ENCODE results near the gene RHBDL2.
"Not testable (repeated sequence)": the region's sequence is repeated elsewhere in the genome, so short reads cannot be mapped to it uniquely, and the experiment has no call there.

RHBDL2 gene, protein sequence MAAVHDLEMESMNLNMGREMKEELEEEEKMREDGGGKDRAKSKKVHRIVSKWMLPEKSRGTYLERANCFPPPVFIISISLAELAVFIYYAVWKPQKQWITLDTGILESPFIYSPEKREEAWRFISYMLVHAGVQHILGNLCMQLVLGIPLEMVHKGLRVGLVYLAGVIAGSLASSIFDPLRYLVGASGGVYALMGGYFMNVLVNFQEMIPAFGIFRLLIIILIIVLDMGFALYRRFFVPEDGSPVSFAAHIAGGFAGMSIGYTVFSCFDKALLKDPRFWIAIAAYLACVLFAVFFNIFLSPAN

DNA sequence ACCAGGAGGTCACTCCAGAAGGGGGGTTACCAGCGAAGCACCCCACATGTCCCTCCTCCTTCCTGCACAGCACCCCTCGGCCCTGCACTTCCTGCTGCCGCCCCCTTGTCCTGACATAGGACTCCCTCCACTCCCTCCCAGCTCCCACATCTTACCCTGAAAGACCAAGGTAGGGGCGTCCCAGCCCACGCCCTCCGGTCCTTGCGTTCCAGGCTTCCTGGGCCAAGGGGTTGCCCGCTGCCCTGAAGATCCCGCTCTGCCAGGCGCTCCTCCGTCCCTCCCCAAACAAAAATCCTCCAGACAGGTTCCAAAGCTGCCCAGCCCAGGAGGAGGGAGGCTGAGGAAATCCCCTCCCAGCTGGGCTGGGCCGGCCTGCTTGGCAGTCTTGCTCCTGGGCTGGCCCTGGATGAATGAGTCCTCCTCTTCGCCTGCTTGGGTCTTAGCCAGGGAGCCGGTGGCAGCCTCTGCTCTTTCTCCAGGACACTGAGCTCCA, at the start of gene RHBDL2:
Gene RHBDL2, minus strand, starts transcription at position 304 of the 493 bp plus-strand sequence. CDS start 22,618 bp downstream, outside the sequence.
- TF ChIP-seq, protein P1, sequence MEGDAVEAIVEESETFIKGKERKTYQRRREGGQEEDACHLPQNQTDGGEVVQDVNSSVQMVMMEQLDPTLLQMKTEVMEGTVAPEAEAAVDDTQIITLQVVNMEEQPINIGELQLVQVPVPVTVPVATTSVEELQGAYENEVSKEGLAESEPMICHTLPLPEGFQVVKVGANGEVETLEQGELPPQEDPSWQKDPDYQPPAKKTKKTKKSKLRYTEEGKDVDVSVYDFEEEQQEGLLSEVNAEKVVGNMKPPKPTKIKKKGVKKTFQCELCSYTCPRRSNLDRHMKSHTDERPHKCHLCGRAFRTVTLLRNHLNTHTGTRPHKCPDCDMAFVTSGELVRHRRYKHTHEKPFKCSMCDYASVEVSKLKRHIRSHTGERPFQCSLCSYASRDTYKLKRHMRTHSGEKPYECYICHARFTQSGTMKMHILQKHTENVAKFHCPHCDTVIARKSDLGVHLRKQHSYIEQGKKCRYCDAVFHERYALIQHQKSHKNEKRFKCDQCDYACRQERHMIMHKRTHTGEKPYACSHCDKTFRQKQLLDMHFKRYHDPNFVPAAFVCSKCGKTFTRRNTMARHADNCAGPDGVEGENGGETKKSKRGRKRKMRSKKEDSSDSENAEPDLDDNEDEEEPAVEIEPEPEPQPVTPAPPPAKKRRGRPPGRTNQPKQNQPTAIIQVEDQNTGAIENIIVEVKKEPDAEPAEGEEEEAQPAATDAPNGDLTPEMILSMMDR (conservative IDR thresholded peaks at IDR 0.05): no peak
- no peak for TF ChIP-seq ZFX (IDR thresholded peaks at IDR 0.05)
- peak within 1 kb of the TSS; percentile 62 for H3K27ac ChIP-seq

DNA sequence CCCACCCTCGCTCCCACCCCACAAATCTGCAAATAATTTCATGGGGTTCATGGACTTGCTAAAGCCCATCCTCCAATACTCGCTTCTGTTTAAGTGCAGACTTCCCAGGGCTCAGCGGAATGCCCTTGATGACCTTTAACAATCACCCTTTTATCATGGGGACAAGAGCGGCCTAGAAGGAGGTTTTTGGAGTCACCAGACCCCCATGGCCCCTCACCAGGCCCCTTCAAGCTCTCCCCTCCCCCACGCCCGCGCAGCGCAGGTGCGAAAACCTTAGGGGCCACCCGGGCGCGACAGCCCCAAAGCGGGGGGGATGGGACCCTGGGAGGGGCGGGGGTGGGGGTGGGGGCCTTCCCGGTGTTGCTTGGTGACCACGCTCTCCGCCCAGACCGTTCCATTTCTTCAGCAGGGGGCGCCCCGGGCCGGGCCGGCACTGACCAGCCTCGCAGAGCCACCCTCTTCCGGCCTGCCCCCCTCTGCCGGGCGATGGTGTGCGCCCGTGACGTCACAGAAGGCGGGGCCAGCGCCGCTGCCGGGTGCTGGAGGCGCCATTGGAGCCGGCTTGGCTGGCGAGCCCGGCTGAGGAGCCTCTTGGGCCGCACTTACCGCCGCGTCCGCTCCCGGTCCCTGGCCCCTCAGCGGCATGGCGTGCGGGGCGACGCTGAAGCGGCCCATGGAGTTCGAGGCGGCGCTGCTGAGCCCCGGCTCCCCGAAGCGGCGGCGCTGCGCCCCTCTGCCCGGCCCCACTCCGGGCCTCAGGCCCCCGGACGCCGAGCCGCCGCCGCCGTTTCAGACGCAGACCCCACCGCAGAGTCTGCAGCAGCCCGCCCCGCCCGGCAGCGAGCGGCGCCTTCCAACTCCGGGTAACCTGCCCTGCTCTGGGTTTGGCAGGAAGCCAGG, 49.4 kb upstream of the RHBDL2 start, which contains the start of gene AKIRIN1:
Gene AKIRIN1, plus strand, starts transcription at position 539 of the 900 bp plus-strand sequence. Its CDS starts 105 bp downstream, at position 644.
- peak within 1 kb of the TSS; percentile 95 for H3K27ac ChIP-seq
- TF ChIP-seq, protein P1 (conservative IDR thresholded peaks at IDR 0.05): no peak
- peak; percentile 78 for TF ChIP-seq ZFX (IDR thresholded peaks at IDR 0.05)

DNA sequence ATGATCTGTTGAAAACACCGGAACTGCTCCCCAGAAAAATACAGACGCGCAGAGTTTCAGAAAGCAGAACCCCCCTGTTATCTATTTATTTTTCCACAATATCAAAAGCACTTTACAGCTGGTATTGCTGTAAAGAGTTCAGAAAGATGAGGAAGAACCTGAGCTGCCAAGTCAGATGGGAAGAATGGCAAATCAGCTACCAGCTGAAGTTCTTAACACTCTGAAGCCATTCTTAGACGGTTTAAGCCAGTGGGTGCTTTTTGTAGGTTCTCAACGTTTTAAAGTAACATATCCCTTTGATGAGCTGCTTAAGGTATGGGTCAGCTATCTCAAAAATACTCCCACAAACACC, 48.7 kb upstream of the RHBDL2 start:
- TF ChIP-seq, protein P1 (conservative IDR thresholded peaks at IDR 0.05): no peak
- no peak for TF ChIP-seq ZFX (IDR thresholded peaks at IDR 0.05)
- peak overlapping the region; percentile 95 for H3K27ac ChIP-seq

DNA sequence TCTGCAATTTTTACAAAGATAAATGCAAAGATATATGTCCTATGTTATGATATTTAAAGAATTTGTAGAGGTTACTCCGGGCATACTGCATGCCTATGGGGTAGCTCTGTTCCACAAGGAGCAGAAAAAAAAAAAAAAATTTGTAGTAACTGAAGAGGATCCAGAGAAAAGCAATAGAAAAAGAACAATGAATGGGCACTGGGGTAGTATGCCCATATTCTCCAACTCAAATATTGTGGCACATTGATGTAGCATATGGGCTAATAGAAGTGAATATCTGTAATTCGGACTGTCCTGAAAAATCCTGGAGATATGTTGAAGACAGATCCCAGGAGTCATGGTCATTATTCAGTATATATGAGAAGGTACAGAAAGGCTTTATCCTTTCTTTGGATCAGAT, 48.3 kb upstream of the RHBDL2 start:
- H3K27ac ChIP-seq: no peak overlapping the region
- TF ChIP-seq ZFX (IDR thresholded peaks at IDR 0.05): no peak
- TF ChIP-seq, protein P1 (conservative IDR thresholded peaks at IDR 0.05): no peak

DNA sequence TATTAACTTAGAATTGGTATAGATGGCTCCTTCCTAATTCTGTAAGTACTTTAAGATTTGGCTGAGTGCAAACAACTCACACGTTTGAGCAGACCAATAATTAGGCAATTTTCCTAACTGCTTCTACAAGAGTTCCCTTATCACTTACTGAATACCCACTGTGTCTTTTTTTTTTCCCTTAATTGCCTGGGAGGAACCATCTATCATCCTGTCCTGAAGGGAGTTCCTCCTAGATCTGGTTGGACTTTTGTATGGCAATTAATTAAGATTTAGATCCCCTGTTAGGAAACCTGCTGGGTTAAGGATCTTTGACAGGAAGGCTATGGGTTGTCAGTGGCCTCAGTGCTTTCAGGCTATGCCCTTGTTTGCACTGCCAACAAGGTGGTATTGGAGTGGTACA, 37.8 kb upstream of the RHBDL2 start:
- H3K27ac ChIP-seq: not testable (repeated sequence)

DNA sequence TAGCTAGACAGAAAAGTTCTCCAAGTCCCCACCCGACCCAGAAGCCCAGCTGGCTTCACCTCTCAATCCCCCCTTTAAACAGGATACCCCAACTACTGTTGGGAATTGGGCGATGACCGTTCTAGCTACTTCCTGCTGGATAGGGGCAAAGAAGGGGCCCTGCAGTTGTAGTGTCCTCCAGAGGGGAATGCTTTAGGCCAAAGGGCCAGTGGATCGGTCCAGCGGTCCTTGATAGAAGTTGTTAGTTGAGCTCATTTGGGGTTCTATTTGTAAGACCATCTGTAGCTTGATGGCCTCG, 36.6 kb upstream of the RHBDL2 start:
- H3K27ac ChIP-seq: not testable (repeated sequence)

DNA sequence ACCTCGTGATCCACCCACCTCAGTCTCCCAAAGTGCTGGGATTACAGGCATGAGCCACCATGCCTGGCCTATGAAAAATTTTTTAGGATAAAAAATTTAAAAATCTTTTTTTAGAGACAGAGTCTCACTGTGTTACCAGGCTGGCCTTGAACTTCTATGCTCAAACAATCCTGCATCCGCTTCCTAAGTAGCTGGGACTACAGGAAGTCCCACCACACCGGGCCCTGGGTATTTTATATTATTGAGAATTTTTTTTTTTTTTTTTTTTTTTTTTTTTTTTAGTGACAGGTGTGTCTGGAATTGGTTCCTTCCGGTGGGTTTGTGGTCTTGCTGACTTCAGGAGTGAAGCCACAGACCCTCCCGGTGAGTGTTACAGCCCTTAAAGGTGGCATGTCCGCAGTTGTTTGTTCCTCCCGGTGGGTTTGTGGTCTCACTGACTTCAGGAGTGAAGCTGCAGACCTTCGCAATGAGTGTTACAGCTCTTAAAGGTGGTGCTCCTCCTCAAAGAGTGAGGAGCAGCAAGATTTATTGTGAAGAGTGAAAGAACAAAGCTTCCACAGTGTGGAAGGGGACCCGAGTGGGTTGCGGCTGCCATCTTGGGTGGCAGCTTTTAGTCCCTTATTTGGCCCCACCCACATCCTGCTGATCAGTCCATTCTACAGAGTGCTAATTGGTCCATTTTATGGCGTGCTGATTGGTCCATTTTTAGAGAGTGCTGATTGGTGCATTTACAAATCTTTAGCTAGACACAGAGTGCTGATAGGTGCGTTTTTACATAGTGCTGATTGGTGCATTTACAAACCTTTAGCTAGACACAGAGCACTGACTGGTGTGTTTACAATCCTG, 36.0 kb upstream of the RHBDL2 start:
- H3K27ac ChIP-seq: not testable (repeated sequence)

DNA sequence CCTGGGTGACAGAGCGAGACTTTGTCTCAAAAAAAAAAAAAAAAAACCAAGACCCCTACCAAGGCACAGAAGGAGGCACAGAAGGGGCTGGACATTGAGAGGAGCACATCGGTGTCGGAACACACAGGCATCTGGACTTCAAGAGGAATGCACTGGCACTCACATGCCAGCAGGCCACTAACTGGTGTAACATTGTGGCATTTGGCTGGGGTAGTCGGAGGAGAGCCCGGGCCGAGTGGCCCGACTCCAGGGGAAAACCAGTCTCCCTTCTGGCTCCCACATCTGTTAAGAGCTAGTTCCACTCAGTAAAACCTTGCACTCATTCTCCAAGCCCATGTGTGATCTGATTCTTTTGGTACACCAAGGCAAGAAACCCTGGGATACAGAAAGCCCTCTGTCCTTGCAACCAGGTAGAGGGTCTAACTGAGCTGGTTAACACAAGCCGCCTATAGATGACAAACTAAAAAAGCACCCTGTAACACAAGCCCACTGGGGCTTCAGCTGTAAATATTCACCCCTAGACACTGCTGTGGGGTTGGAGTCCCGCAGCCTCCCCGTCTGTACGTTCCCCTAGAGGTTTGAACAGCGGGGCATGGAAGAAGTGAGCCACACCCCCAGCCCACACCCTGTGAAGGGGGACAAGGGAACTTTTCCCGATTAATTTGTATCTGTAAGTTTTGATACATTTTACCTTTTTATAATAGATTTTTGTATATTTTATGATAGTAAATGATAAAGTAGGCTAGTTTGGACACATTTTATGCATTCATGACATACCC, 32.2 kb upstream of the RHBDL2 start:
- TF ChIP-seq, protein P1 (conservative IDR thresholded peaks at IDR 0.05): no peak
- TF ChIP-seq ZFX (IDR thresholded peaks at IDR 0.05): no peak
- no peak overlapping the region for H3K27ac ChIP-seq

DNA sequence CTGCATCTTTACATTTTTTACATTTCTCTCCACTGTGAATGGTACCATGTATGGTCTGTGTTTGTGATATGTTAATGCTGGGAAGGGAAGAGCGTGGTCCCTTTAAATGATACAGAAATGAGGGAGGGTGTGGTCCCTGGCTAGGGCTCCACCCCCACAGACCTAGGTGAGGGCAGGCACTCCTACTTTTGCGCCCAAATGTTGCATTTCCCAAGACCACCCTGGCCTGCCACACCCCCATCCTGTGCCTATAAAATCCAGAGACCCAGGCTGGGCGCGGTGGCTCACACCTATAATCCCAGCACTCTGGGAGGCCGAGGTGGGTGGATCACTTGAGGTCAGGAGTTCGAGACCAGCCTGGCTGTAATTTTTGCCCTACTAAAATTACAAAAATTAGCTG, 31.5 kb upstream of the RHBDL2 start:
- H3K27ac ChIP-seq: not testable (repeated sequence)
